H1 (cell line): Measurements from ENCODE around the gene PTPRF.

ENCODE experiments used
- BACH1 ChIP-seq: IDR thresholded peaks from 2 replicates; pipeline ENCODE4 v1.6.1; 2012; ENCODE audit warnings: low read length, improper control_type of control experiment
- CTCF ChIP-seq, 3 experiments: IDR thresholded peaks; 1 replicate in 2 of 3; 2 replicates in 1 of 3; pipeline versions ENCODE4 v1.5.1 to v1.6.1; 2011; ENCODE audit warnings: low read length in 3 of 3, mild to moderate bottlenecking in 3 of 3, inconsistent platforms in 2 of 3, low read depth in 1 of 3, moderate library complexity in 1 of 3; ENCODE audit not compliant: insufficient read depth in 1 of 3; ENCODE audit errors: control extremely low read depth in 1 of 3
- MAFK ChIP-seq: IDR thresholded peaks from 2 replicates; pipeline ENCODE4 v1.6.1; 2012; ENCODE audit warnings: low read depth, mild to moderate bottlenecking, improper control_type of control experiment, low read length
- POLR2A ChIP-seq, 2 experiments: IDR thresholded peaks; 1 replicate in 1 of 2; 2 replicates in 1 of 2; pipeline ENCODE4 v1.6.1; 2011; ENCODE audit warnings: low read depth in 2 of 2, low read length in 2 of 2, mild to moderate bottlenecking in 2 of 2; ENCODE audit errors: control extremely low read depth in 1 of 2
- RNF2 ChIP-seq: fragments of 200-900, 300-1000 bp; sonication (generic); IDR thresholded peaks from 2 replicates; pipeline ENCODE4 v1.7.1; 2016; ENCODE audit warnings: borderline replicate concordance, low read depth, mild to moderate bottlenecking, antibody characterized with exemption, low read length; ENCODE audit not compliant: poor library complexity, severe bottlenecking; ENCODE audit errors: missing control alignments
- RXRA ChIP-seq: IDR thresholded peaks from 2 replicates; pipeline ENCODE4 v1.6.1; 2011; ENCODE audit warnings: low read depth, mild to moderate bottlenecking, low read length, moderate library complexity; ENCODE audit not compliant: insufficient read depth
- SRF ChIP-seq: IDR thresholded peaks from 2 replicates; pipeline ENCODE4 v1.6.1; 2011; ENCODE audit warnings: mild to moderate bottlenecking, low read depth, low read length, moderate library complexity
- TAF1 ChIP-seq: IDR thresholded peaks from 2 replicates; pipeline ENCODE4 v1.6.1; 2011; ENCODE audit warnings: mild to moderate bottlenecking, low read depth, low read length
- YY1 ChIP-seq: IDR thresholded peaks from 2 replicates; pipeline ENCODE4 v1.6.1; 2011; ENCODE audit warnings: low read depth, mild to moderate bottlenecking, low read length

- TF ChIP-seq CTCF (IDR thresholded peaks at IDR 0.05; ENCODE audit: control extremely low read depth in 1 of 3, insufficient read depth in 1 of 3, low read depth in 1 of 3, low read length in 3 of 3) = no peak
- no peak for TF ChIP-seq RNF2
- TF ChIP-seq MAFK = no peak
- no peak for TF ChIP-seq RXRA
- TF ChIP-seq POLR2A (IDR thresholded peaks at IDR 0.05; ENCODE audit: control extremely low read depth in 1 of 2, low read depth in 2 of 2, low read length in 2 of 2) = no peak
- no peak for TF ChIP-seq YY1
- TF ChIP-seq TAF1 = no peak
- no peak for TF ChIP-seq SRF
- TF ChIP-seq BACH1 = no peak
These were observed 67.9 kb downstream of the PTPRF start for GRCh38 chr1:43598622-43599021.
